Endothelial cell of umbilical vein (primary cell): ENCODE measurements around the gene TMEM273.

Source experiments
- CTCF ChIP-seq, 2 donors: IDR thresholded peaks; 1 replicate in 1 of 2; 2 replicates in 1 of 2; pipeline ENCODE4 v1.5.1; 2011; ENCODE audit warnings: low read length in 2 of 2, mild to moderate bottlenecking in 2 of 2, moderate library complexity in 2 of 2, control low read depth in 1 of 2, inconsistent platforms in 1 of 2, low read depth in 1 of 2; ENCODE audit not compliant: insufficient read depth in 1 of 2; ENCODE audit errors: extremely low read depth in 1 of 2
- EZH2 ChIP-seq: IDR thresholded peaks from 2 replicates; pipeline ENCODE4 v1.6.1; 2012; ENCODE audit warnings: borderline replicate concordance, low read depth, mild to moderate bottlenecking, moderate library complexity, low read length, inconsistent platforms; ENCODE audit not compliant: severe bottlenecking
- JUN ChIP-seq: IDR thresholded peaks from 2 replicates; pipeline ENCODE4 v1.6.1; 2011; ENCODE audit warnings: borderline replicate concordance, low read depth; ENCODE audit not compliant: insufficient read length, insufficient read depth
- MYC ChIP-seq: IDR thresholded peaks from one replicate; pipeline ENCODE4 v1.6.1; 2011; ENCODE audit warnings: mild to moderate bottlenecking, low read depth, low read length
- POLR2A ChIP-seq: IDR thresholded peaks from 2 replicates; pipeline ENCODE4 v1.6.1; 2012; ENCODE audit warnings: low read depth, mild to moderate bottlenecking, control low read depth, low read length
- POLR2AphosphoS5 ChIP-seq: IDR thresholded peaks from 2 replicates; pipeline ENCODE4 v1.6.1; 2012; ENCODE audit warnings: low read depth, mild to moderate bottlenecking, control low read depth, low read length, moderate library complexity; ENCODE audit not compliant: insufficient read depth

DNA sequence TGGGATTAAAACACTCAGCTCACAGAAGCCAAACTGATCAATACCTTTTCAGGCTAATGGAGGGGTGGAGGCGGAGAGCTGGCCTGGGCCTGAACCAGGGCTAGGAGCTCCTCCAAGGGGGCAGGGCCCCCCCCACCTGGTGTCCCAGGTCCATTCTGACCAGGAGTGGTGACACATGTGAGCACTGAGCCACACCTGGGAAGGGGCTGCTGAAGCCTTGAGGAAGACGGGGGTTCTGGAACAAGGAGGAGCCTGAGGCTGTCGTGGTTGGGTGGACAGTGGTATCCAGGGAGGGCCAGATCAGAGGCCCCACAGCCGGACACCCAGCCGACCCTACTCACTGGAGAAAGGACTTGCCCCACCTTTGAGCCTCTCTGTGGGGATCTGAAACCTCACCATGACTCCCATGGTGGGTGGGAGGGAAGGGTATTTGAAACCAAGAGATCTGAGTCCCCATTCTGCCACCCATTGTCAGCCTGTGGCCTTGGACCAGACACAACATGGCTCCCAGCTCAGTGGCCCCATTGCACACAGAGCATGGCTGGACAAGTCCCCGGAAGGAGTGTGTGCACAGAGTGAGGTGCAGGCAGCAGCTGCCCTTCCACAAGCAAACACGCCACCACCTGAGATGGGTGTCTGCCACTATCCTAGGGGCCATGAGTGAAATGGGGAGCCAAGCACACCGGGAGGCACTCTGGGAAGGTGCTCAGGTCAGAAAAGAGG lies 12.4 kb downstream of the TMEM273 start:
- no peak for TF ChIP-seq POLR2A
- TF ChIP-seq POLR2AphosphoS5 = no peak
- no peak for TF ChIP-seq JUN
- no peak for TF ChIP-seq CTCF (IDR thresholded peaks at IDR 0.05; ENCODE audit: extremely low read depth in 1 of 2, insufficient read depth in 1 of 2, low read depth in 1 of 2, low read length in 2 of 2)
- no peak for TF ChIP-seq EZH2
- no peak for TF ChIP-seq MYC
